Activated naive CD4-positive, alpha-beta T cell (primary cell): ENCODE results near the gene SRGAP2B.
"Not testable (repeated sequence)": the region's sequence is repeated elsewhere in the genome, so short reads cannot be mapped to it uniquely, and the experiment has no call there.

Experiments
- DNase-seq, 4 experiments: peaks; one replicate each; lab custom pipeline; 2025; lab: John Stamatoyannopoulos, UW

SRGAP2B gene

GRCh38 chr1:144995833-144996410, 99.2 kb downstream of the SRGAP2B start:
- DNase-seq = not testable (repeated sequence)

GRCh38 chr1:144992915-144993314, 102.2 kb downstream of the SRGAP2B start:
- not testable (repeated sequence) for DNase-seq

- DNase-seq = not testable (repeated sequence)
Observed at GRCh38 chr1:144990611-144991010, 104.5 kb downstream of the SRGAP2B start.

GRCh38 chr1:144987131-144987530, 108.0 kb downstream of the SRGAP2B start:
- DNase-seq = not testable (repeated sequence)

- DNase-seq = not testable (repeated sequence)
Observed at GRCh38 chr1:144986171-144986860, 108.8 kb downstream of the SRGAP2B start.

GRCh38 chr1:144985550-144986170, 109.5 kb downstream of the SRGAP2B start:
- not testable (repeated sequence) for DNase-seq

GRCh38 chr1:144982802-144983525, 112.2 kb downstream of the SRGAP2B start:
- not testable (repeated sequence) for DNase-seq

GRCh38 chr1:144981157-144981556, 114.0 kb downstream of the SRGAP2B start:
- not testable (repeated sequence) for DNase-seq

- DNase-seq = not testable (repeated sequence)
Observed at GRCh38 chr1:144979960-144980595, 115.0 kb downstream of the SRGAP2B start.

GRCh38 chr1:144977856-144978255, 117.3 kb downstream of the SRGAP2B start:
- DNase-seq = not testable (repeated sequence)

GRCh38 chr1:144971936-144972335, 123.2 kb downstream of the SRGAP2B start:
- not testable (repeated sequence) for DNase-seq

- DNase-seq = not testable (repeated sequence)
Observed at GRCh38 chr1:144966488-144966887, 128.6 kb downstream of the SRGAP2B start.

GRCh38 chr1:144964765-144965164, 130.4 kb downstream of the SRGAP2B start:
- DNase-seq = not testable (repeated sequence)

- DNase-seq = not testable (repeated sequence)
Observed at GRCh38 chr1:144964186-144964585, 130.9 kb downstream of the SRGAP2B start.

- DNase-seq = not testable (repeated sequence)
Observed at GRCh38 chr1:144963571-144963970, 131.6 kb downstream of the SRGAP2B start.

- not testable (repeated sequence) for DNase-seq
Observed at GRCh38 chr1:144961604-144962583, 133.2 kb downstream of the SRGAP2B start.

GRCh38 chr1:144960929-144961488, 134.1 kb downstream of the SRGAP2B start:
- DNase-seq = not testable (repeated sequence)

- DNase-seq = not testable (repeated sequence)
Observed at GRCh38 chr1:144948390-144948789, 146.7 kb downstream of the SRGAP2B start.

GRCh38 chr1:144947495-144947894, 147.6 kb downstream of the SRGAP2B start:
- not testable (repeated sequence) for DNase-seq
